Cardiac fibroblast (primary cell): ENCODE results near the gene SARNP.
A peak's percentile ranks its signal among the peaks of the same experiment; 100 is the strongest.

ENCODE experiments used
- DNase-seq, 2 donors: peaks; one replicate each; pipeline versions ENCODE4 v3.0.0 to v3.0.0-alpha.2; 2010; ENCODE audit warnings: low read depth in 2 of 2
- H3K4me3 ChIP-seq, 2 donors: replicated peaks in 1 of 2; 1 replicate in 1 of 2; 2 replicates in 1 of 2; pipeline ENCODE4 v1.5.1; 2011; ENCODE audit warnings: low read depth in 2 of 2, low read length in 2 of 2, mild to moderate bottlenecking in 2 of 2, moderate library complexity in 1 of 2
- TF ChIP-seq, protein P1 (sequence below): IDR thresholded peaks from one replicate; pipeline ENCODE4 v1.5.1; 2011; ENCODE audit warnings: low read depth, mild to moderate bottlenecking, low read length, inconsistent platforms

Gene SARNP

GRCh38 chr12:55744340-55745030 lies 73.0 kb downstream of the SARNP start:
- peak overlapping the region; percentile 63 to 66 for H3K4me3 ChIP-seq
- TF ChIP-seq, protein P1, sequence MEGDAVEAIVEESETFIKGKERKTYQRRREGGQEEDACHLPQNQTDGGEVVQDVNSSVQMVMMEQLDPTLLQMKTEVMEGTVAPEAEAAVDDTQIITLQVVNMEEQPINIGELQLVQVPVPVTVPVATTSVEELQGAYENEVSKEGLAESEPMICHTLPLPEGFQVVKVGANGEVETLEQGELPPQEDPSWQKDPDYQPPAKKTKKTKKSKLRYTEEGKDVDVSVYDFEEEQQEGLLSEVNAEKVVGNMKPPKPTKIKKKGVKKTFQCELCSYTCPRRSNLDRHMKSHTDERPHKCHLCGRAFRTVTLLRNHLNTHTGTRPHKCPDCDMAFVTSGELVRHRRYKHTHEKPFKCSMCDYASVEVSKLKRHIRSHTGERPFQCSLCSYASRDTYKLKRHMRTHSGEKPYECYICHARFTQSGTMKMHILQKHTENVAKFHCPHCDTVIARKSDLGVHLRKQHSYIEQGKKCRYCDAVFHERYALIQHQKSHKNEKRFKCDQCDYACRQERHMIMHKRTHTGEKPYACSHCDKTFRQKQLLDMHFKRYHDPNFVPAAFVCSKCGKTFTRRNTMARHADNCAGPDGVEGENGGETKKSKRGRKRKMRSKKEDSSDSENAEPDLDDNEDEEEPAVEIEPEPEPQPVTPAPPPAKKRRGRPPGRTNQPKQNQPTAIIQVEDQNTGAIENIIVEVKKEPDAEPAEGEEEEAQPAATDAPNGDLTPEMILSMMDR: no peak
- no peak for DNase-seq

DNA sequence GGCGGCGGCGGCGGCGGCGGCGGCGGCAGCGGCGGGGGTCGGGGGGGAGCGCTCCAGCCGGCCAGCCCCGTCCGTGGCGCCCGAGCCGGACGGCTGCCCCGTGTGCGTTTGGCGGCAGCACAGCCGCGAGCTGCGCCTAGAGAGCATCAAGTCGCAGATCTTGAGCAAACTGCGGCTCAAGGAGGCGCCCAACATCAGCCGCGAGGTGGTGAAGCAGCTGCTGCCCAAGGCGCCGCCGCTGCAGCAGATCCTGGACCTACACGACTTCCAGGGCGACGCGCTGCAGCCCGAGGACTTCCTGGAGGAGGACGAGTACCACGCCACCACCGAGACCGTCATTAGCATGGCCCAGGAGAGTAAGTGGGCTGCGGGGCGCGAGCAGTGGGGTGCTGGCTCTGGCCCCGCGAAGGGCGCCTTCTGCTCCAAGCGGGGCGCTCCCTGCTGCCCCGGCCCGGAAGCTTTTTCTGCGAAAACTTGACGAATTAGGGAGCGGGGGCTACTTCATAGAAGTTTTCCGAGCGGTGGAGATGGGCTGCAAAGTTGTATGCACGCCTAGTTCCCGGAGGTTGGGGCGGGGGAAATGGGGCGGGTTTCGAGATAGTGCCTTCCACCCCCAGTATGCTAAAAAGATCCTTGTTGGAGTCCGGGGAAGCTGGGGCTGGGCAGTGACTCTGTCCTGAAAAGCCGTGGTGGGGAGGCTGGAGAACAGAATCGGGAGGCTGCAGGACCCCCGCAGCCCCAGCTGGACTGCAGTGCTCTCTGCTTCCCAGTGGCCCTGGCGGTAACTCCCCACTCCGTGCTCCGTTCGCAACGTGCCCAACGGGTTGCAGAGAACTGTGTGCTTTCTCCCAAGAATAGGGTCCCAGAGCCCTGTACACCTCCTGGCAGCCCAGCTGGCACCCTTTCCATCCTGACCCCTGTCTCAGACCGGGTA lies 73.9 kb downstream of the SARNP start:
- DNase-seq: peak; percentile 68 to 74
- peak overlapping the region; percentile 63 to 66 for H3K4me3 ChIP-seq
- TF ChIP-seq, protein P1: peak; percentile 2

DNA sequence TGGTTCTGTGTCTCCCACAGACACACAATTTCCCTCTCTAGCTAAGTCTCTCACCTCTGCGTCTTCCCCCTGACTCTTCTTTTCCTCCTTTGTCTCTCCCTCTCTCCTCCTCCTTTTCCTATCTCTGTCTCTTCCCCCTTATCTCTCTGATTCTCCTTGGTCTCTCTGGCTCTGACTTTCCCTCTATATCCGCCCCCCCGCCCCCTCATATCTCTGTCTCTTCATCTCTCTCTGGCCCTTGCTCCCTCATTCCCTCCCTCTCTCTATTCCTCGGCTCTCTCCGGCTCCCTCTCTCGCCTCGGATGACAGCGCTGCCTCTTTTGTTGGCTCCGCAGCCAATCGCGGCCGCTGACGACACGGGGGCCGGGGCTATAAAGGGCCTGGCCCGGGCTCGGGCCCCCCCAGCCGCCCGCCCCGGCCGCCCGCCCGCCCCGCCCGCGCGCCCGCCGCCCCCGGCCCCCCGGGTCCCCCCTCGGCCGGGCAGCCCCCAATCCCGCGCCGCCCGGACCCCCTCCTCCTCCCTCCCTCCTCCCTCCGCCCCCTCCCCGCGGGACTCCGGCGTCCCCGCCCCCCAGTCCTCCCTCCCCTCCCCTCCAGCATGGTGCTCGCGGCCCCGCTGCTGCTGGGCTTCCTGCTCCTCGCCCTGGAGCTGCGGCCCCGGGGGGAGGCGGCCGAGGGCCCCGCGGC lies 74.7 kb downstream of the SARNP start, which contains the start of gene GDF11:
TSS of gene GDF11 (plus strand) at position 404 of the 687 bp plus-strand sequence. CDS start at position 599, 195 bp downstream.
- H3K4me3 ChIP-seq: peak within 1 kb of the TSS; percentile 63 to 66
- TF ChIP-seq, protein P1: no peak
- DNase-seq: peak; percentile 73 to 82

DNA sequence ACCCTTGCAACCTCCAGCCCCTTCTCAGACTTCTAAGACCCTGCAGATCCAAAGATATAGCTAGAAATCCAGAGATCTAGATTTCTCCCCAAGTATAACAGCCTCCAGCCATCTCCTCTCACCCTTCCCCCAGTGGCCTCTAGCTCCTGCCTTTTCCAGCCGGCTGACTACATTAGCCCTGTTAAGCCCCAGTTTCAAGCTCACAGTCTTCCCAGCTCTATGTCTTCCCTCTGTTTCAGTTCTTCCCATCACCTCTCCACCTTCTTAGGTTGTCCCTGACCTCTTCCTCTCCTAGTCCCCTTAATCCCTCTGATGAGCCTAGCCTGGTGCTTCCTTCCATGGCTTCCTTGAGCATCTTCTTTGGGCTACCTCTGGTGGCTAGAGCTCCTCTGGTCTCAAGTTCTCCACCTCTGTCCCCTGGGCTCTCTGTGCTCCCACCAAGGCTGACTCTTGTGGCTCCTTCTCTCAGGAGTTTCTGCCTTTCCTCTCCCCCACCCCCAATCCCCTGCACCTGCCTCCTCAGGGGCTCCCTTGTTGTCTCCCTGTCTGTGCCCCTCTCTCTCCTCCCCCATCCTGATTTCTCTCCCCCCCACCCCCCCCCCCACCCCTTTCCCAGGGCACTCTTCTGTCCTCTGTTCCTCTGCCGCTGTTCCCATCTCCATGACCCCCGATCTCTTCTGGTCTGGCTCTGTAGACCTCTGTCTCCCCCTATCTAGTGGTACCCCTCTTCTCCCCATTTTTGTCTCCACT lies 75.4 kb downstream of the SARNP start:
- DNase-seq: no peak
- TF ChIP-seq, protein P1: no peak
- peak overlapping the region; percentile 37 to 63 for H3K4me3 ChIP-seq

DNA sequence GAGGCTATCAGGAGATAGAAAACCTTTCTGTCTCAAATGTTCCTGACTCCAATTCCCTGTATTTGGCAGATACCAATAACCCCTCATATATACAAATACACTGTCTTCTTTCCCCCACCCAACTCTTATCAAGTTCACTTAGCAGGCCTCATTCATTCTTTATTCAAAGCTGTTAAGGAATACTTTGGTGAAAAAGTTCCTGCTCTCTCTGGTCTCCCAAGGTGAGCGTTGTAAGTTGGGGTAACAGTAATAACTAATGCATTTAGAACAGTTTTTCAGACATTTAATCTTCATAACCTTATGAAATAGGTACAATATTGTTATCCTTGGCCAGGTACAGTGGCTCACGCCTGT lies 78.5 kb downstream of the SARNP start:
- TF ChIP-seq, protein P1: no peak
- no peak overlapping the region for H3K4me3 ChIP-seq
- DNase-seq: no peak
